NAMALWA (cell line): ENCODE results near the gene ERVK3-1.
"Not testable (repeated sequence)": the region's sequence is repeated elsewhere in the genome, so short reads cannot be mapped to it uniquely, and the experiment has no call there.

Experiments used
- DNase-seq: peaks from one replicate; pipeline ENCODE4 v3.0.0-alpha.2; 2015; ENCODE audit warnings: low spot score

Gene ERVK3-1

GRCh38 chr19:58304748-58305064 is 471 bp upstream of the ERVK3-1 start:
- no peak for DNase-seq

- no peak for DNase-seq
Observed at GRCh38 chr19:58305932-58306323, 751 bp downstream of the ERVK3-1 start.

GRCh38 chr19:58307736-58308135 is 2.6 kb downstream of the ERVK3-1 start:
- DNase-seq = no peak

GRCh38 chr19:58310685-58311084 is 5.5 kb downstream of the ERVK3-1 start:
- DNase-seq = not testable (repeated sequence)

GRCh38 chr19:58311345-58311865 is 6.2 kb downstream of the ERVK3-1 start:
- no peak for DNase-seq

- DNase-seq = no peak
Observed at GRCh38 chr19:58315580-58315979, 10.4 kb downstream of the ERVK3-1 start.

GRCh38 chr19:58317476-58318072 is 12.4 kb downstream of the ERVK3-1 start:
- DNase-seq = peak; percentile 45

- no peak for DNase-seq
Observed at GRCh38 chr19:58318297-58318696, 13.1 kb downstream of the ERVK3-1 start.

- no peak for DNase-seq
Observed at GRCh38 chr19:58319241-58319640, 14.1 kb downstream of the ERVK3-1 start.

- no peak for DNase-seq
Observed at GRCh38 chr19:58325311-58326022, 20.3 kb downstream of the ERVK3-1 start.

GRCh38 chr19:58326501-58326913 is 21.3 kb downstream of the ERVK3-1 start:
- DNase-seq = no peak

- DNase-seq = peak; percentile 95
Observed at GRCh38 chr19:58326914-58327726, 21.9 kb downstream of the ERVK3-1 start, which contains the start of gene ZSCAN22. ZSCAN22 (plus strand) TSS chr19:58326994; CDS start chr19:58334803, 7,809 bp downstream.

- peak; percentile 57 for DNase-seq
Observed at GRCh38 chr19:58328999-58329398, 23.8 kb downstream of the ERVK3-1 start.

GRCh38 chr19:58330458-58330857 is 25.3 kb downstream of the ERVK3-1 start:
- DNase-seq = no peak

GRCh38 chr19:58332697-58333096 is 27.5 kb downstream of the ERVK3-1 start:
- DNase-seq = no peak

GRCh38 chr19:58334691-58335249 is 29.6 kb downstream of the ERVK3-1 start:
- DNase-seq = no peak

GRCh38 chr19:58335630-58336029 is 30.5 kb downstream of the ERVK3-1 start:
- no peak for DNase-seq

- no peak for DNase-seq
Observed at GRCh38 chr19:58336216-58336615, 31.0 kb downstream of the ERVK3-1 start.

GRCh38 chr19:58336820-58337219 is 31.6 kb downstream of the ERVK3-1 start:
- no peak for DNase-seq

GRCh38 chr19:58338336-58338735 is 33.2 kb downstream of the ERVK3-1 start:
- DNase-seq = no peak

- peak; percentile 27 for DNase-seq
Observed at GRCh38 chr19:58338825-58339558, 33.8 kb downstream of the ERVK3-1 start.

- no peak for DNase-seq
Observed at GRCh38 chr19:58345558-58345957, 40.4 kb downstream of the ERVK3-1 start.
